GM15510 (cell line): ENCODE results near the gene SAYSD1.

Experiments
- POLR2A ChIP-seq: IDR thresholded peaks from 3 replicates; pipeline ENCODE4 v1.6.1; 2011; ENCODE audit warnings: borderline replicate concordance; ENCODE audit not compliant: insufficient read length; ENCODE audit errors: extremely low read depth

The SAYSD1 gene

DNA sequence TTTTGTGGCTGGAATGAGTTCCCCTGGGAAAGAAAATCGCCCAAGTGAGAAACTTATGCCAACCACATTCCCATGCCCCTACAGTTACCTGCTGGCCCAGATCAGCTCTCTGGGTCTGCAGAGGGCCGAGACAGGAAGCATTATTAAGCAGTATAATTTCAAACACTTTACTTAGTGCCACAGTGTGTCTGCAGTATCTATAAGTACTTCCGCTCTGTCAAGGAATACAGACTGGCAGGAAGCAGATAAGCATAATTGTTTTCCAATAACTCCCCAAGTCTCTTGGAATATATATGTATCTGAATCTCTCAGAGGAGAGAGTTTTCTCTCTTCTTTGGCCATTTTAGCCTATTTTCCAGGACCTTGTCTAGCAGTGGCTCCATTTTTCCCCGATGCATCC, 24.9 kb downstream of the SAYSD1 start:
- TF ChIP-seq POLR2A, result no peak

DNA sequence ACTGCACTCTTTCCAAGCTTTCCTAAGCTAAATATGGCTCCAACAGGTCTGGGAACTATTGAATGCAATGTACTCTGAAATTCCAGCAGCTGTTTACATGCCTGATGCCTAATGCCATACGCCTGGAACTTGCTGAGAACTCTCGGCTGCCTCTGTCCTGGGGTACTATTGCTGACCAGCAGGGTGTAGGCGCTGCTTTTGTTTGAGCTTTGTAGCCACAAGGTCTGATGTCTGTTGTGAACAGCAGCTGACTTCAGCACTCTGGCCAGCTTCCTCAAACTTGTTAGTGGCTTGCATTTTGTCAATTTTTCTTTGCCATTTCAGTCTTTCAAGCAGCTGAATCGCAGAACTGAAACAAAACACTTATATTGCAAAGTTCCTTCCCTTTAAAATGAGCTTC, 26.7 kb downstream of the SAYSD1 start:
- TF ChIP-seq POLR2A, result no peak

DNA sequence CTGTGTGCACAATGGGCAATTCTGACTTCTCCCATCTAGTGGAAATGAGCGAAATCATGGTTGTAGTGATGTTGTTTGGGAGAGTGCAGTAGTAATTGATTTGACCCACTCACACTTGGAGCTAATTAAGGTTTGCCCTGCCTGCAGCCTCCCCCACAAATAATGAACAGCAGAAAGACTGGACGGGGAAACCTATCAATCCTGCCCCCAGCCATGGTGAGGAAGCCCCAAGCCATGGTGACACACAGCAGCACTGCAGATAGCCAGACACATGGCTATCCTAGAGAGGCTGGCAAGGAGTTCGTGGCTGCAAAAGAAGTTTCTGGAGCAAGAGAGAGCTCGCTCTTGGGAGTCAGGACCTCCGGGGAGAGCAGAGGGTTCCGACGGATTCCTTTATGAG, 27.8 kb downstream of the SAYSD1 start:
- TF ChIP-seq POLR2A, result no peak

DNA sequence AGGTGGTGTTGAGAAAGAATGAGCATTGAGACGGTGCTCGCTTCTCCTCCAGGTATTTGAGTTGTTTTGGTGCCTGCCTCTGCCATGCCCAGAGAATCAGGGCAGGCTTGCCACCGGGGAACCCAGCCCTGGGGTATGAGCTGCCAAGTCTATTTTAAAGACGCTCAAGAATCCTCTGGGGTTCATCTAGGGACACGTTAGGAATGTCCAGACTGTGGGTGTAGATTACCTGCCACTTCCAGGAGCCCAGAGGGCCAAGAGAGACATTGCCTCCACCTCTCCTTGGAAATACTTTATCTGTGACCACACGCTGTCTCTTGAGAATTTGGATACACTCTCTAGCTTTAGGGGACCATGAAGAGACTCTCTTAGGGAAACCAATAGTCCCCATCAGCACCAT, 28.3 kb downstream of the SAYSD1 start:
- no peak for TF ChIP-seq POLR2A

DNA sequence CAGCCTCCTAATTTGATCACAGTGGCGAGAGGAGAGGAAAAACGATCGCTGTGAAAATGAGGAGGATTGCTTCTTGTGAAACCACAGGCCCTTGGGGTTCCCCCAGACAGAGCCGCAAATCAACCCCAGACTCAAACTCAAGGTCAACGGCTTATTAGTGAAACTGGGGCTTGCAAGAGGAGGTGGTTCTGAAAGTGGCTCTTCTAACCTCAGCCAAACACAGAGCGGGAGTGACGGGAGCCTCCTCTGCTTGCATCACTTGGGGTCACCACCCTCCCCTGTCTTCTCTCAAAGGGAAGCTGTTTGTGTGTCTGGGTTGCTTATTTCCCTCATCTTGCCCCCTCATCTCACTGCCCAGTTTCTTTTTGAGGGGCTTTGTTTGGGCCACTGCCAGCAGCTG, 28.7 kb downstream of the SAYSD1 start:
- TF ChIP-seq POLR2A, result no peak

DNA sequence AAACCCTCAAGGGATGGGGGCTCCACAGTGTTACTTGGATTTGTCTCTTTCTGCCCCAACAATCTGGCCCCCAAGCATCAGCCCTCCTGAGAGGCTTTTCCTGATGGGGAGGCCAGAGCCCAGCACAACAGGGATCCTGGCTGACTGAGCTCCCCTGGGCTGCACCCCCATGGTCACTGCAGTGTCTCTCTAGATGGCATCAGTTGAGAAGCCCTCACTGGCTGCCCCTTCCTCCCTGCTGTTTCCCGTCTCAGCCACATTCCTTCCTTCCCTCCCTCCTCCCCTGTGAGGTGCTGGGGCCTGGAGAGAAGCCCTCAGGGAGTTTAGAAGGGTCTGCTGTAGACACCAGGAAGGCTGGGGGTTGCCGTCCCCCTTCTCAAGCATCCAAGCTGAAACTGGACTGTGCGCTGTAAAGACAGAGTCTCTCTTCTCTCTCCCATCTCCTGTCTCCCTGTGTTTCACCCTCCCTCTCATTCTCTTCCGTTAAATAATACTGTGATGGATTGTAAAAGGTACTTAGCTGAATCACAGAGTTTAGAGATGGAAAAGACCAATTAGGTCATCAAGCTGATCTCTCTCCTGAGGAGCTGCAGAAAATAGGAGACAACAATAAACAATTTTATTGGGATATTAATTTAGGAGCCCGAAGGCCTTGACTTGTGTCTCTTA, 29.7 kb downstream of the SAYSD1 start:
- no peak for TF ChIP-seq POLR2A

DNA sequence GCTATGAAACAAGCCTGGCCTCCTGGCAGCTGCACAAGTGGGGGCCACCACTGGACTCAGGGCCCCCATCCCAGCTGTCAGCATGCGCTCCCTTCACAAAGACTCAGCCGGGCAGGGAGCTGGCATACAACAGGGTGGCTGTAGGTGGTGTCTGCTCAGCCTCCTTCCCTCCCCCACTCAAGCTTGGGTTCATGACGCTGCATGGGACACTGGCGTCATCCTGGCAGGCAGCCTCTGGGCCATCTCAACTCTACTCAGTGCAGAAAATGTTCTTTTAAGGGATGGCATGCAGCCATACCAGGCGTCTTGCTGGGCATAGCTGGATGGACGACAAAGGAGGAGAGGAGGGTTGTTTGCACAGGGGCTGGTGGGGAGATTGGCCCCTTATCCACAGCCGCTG, 30.5 kb downstream of the SAYSD1 start:
- no peak for TF ChIP-seq POLR2A

DNA sequence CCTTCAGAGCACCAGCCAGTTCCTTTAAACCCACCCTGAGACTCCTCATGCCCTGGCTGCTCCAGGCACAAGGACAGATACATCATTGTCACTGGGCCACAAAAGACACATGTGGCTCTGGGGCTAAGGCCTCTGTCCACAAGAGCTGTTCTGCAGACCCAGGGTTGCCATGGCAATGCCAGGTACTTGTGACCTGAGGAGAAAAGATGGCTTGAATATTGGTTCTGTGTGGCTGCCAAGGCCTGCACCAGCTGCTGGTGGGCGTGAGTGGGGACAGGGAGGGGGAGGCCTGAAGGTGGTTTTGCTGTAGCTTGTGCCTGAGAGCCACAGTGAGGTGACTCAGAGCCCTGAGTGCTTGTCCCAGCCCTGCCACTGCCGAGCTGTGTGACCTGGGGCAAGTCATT, 31.8 kb downstream of the SAYSD1 start:
- no peak for TF ChIP-seq POLR2A

DNA sequence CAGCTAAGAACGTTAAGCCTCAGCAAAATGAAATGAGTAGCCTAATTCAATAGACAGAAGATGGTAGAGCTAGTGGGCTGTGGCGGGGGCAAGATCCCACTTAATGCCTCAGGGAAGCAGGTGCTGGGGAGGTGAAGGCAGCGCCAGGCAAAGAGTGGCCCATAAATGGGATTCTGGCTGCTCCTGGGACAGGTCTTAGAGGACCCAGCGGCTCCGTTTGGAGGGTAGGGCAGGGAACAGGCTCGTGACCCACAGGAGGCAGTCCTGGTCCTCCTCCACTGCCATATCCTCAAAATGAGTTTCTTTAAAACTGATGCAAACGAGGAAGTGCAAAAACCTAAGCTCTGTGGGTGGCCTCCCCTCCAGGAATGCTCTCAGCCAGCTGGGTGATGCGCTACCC, 32.7 kb downstream of the SAYSD1 start:
- no peak for TF ChIP-seq POLR2A

DNA sequence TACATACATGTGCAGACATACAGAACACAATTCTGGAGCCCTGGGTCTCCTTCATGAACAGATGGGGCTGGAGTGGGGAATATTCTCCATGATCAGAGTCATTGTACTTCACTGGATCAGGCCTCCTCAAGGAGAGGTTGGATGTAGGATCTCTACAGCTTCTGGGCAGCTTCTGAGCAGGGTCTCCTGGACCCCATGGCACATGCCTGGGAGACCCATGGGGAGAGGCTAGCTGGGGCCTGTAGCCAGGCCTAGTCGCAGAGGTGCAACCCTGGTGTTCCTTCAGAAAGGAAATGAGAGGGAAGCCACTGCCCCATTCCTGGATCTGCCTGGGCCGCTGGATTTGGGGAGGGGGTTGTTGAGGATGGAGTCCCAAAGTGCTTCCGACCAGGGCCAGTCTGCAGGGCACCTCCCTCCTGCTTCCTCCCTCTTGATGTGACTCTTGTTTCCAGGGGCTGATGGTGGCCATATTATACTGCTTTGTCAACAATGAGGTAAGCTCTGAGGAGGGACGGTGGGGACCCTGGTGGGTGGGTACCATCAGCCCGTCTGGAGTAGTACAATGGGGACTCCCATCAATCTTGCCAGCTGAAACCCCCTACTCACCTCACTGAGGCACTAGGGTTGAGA, 34.6 kb downstream of the SAYSD1 start:
- TF ChIP-seq POLR2A, result no peak

DNA sequence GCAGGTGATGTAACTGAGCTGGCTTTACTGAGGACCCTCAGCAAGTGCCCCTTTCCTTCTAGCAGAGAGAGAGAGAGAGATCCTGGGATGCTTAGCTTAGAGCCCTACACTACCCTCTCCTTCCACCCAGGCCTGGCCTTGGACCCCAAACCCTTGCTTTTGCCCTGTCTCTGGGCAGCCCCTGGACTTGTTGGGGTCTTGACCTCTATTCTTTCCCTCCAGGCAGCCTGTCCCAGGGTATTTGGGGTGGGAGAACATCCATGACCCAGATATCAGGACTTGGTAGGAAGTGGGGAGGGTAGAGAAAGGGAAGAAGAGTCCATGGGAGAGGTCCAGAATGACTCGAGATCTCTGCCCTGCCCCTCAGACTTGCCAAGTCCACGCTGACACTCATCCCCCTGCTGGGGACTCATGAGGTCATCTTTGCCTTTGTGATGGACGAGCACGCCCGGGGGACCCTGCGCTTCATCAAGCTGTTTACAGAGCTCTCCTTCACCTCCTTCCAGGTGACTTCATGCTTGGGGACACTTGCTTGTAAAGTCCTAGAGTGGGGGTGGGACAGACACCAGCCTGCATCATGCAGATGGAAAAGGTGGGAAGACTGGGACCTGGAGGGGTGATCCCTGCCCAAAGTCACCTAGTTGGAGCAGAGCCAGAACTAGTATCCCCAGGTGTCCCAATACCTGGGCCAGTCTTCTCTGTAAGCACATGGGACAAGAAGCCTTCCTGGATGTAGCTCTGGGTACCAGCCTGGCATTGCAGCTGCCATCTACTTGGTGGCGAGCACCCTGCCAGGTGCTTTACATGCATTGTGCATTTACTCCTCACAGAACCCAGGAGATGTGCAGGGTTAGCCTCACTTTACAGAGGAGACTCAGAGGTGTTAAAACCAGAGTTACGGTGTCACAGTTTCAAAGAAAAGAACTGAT, 35.5 kb downstream of the SAYSD1 start:
- no peak for TF ChIP-seq POLR2A

DNA sequence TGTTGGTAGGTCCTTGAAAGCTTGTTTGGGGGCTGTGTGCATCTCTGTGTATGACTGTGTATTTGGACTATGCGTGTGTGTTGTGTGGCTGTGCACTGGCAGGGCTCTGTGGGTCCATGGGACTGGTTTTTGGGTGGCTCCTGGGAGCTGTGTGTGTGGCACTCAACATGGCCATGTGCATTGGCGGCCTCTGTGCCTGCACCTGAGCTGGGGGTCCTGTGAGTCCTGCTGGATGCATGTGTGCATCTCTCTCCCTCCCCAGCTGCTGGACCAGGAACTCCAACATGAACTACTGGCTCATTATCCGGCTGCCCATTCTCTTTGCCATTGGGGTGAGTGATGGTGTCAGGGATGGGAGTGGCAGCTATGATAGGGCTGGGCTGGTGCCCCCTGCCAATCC, 36.3 kb downstream of the SAYSD1 start:
- no peak for TF ChIP-seq POLR2A

DNA sequence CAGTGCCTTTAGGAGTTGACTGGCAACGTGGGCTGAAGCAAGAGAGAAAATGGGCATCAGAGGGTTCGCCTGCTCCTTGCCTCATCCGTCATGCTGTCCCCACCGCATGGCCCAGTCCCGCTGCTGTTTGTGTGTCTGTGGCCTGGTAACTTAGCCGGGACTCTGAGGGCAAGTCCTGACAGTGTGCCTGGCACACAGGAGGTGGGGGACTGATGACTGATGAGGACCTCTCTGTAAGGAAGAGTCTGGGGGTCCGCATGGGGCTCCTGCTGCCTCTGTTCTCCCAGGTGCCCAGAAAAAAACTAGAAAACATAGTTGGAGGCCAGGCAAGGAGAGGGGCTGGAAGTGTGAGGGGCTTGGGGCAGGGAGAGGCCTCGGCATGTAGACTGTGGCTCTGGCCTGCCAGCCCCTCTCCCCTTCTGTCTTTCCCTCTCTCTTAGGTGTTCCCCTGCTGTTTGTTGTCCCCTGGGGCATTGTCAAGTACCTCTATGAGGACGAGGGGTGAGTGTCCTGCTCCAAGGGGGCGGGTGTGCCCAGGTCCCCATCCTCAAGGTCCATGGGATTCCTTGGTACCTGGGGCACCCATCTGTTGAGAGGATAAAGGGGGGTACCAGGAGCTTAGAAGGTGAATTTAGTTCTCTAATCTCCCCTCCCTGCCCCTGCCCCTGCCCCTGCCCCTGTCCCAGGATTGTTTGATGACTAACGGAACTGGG, 36.9 kb downstream of the SAYSD1 start:
- TF ChIP-seq POLR2A, result no peak

DNA sequence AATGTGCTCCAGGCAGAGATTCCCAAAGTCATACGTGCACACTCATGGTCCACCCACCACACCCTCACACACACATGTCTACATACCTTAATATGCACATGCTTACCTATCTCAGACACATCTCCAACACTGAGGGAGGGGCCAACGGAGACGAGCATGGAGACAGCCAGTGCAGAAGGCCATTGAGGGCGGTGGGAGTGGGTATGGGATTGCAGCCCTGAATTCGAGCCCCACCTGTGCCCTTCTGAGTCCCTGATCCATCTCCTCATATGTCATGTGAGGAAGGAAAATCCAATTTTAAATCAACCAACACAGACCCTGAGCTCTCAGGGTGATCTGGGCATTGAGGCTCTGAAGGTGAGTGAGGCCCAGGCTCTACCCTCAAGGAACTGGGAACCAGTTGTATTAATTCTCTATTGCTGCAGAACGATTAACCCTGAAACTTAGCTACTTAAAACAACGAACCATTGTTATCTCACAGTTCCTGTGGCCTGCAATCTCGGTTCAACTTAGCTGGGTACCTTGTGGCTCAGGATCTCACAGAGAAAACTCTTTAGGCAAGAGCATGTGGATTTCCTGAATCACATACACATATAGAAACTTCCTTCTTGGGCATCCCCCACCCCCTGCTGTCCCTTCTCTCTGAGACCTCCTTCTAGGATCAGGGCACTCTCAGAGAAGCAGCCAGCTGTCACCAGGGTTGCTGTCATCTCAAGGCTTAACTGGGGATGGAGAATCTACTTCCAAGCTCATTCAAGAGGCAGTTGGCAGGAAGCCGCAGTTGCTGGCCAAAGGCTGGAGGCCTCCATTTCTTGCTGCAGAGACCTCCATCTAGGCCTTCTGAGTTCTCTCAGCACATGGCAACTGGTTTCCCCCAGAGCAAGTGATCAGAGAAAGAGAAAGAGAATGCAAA, 38.1 kb downstream of the SAYSD1 start:
- no peak for TF ChIP-seq POLR2A

DNA sequence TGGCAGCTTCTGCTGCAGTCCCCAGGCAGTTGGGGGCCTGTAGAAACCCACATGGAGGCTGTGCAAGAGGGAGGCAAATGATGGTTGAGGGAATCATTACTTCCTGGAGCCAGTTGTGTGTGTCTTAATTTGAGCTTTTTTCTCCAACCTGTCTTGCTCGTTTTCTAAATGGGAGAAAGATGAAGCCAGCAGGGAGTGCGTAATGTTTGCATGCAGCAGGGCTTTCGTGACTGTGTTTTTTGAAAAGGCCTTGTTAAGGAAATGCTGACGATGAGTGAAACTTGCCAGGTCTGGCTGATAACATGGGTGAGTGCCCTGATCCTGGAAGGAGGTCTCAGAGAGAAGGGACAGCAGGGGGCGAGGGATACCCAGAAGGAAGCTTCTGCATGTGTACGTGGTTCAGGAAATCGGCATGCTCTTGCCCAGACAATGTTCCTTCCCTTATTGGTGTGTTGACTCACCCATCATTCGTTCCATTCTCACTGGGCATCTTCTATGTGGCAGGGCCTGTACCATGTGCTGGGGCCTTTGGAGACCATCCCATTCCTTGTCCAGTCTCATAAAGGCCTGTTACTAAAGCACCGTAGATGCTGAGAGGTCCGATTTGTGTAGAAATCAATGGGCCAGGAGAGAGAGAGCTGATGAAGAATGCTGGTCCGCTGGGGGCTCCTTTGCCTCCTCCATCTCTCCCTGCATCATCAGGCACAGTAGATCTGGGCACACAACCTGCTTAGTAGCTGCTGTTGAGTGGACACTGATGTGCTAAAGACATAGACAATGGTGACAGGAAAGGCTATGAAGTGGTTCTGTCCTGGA, 39.0 kb downstream of the SAYSD1 start:
- TF ChIP-seq POLR2A, result no peak
